GM12875 (cell line): Measurements from ENCODE around the gene C5.

ENCODE experiments used
- H3K4me3 ChIP-seq: one replicate; pipeline ENCODE4 v1.5.1; 2011; ENCODE audit warnings: low read depth, low read length, control low read depth
- CTCF ChIP-seq: IDR thresholded peaks from 2 replicates; pipeline ENCODE4 v1.5.1; 2011; ENCODE audit warnings: low read depth, mild to moderate bottlenecking, control low read depth, inconsistent platforms, low read length, moderate library complexity, borderline replicate concordance; ENCODE audit not compliant: insufficient read depth

The C5 gene

GRCh38 chr9:120946259-120946658, 103.8 kb downstream of the C5 start:
- H3K4me3 ChIP-seq: no peak overlapping the region
- TF ChIP-seq CTCF: no peak

- TF ChIP-seq CTCF: no peak
- no peak overlapping the region for H3K4me3 ChIP-seq
Observed at GRCh38 chr9:120944948-120945347, 105.1 kb downstream of the C5 start.

- no peak for TF ChIP-seq CTCF
Observed at GRCh38 chr9:120944434-120944843, 105.6 kb downstream of the C5 start.

GRCh38 chr9:120942186-120943001, 107.7 kb downstream of the C5 start:
- no peak overlapping the region for H3K4me3 ChIP-seq
- no peak for TF ChIP-seq CTCF

More at GRCh38 chr9:120944434-120944843, 105.6 kb downstream of the C5 start:
- H3K4me3 ChIP-seq: no peak overlapping the region

- TF ChIP-seq CTCF: no peak
- H3K4me3 ChIP-seq: no peak overlapping the region
Observed at GRCh38 chr9:120941046-120941770, 108.9 kb downstream of the C5 start.

- H3K4me3 ChIP-seq: no peak overlapping the region
- no peak for TF ChIP-seq CTCF
Observed at GRCh38 chr9:120940573-120940972, 109.5 kb downstream of the C5 start.
